HG03175 (cell line): ENCODE results near the gene CFAP119.

ENCODE experiments used
- ATAC-seq: cut with Tn5 transposase; IDR thresholded peaks from one replicate; pipeline ENCODE4 v1.9.1; 2021; ENCODE audit warnings: mild to moderate bottlenecking, moderate library complexity; ENCODE audit not compliant: unreplicated experiment

The CFAP119 gene

GRCh38 chr16:30782486-30783279 lies 20.8 kb upstream of the CFAP119 start:
- no peak for ATAC-seq

- ATAC-seq, result no peak
Measured at GRCh38 chr16:30780549-30780948, 18.7 kb upstream of the CFAP119 start.

GRCh38 chr16:30780021-30780420 lies 18.2 kb upstream of the CFAP119 start:
- ATAC-seq, result no peak

GRCh38 chr16:30779596-30779995 lies 17.7 kb upstream of the CFAP119 start:
- ATAC-seq, result no peak

- ATAC-seq, result no peak
Measured at GRCh38 chr16:30778549-30779244, 16.8 kb upstream of the CFAP119 start.

GRCh38 chr16:30777591-30778297 lies 15.9 kb upstream of the CFAP119 start:
- ATAC-seq, result no peak

- peak; percentile 56 for ATAC-seq
Measured at GRCh38 chr16:30775392-30776188, 13.7 kb upstream of the CFAP119 start.

- no peak for ATAC-seq
Measured at GRCh38 chr16:30775131-30775391, 13.2 kb upstream of the CFAP119 start.

GRCh38 chr16:30774367-30775130 lies 12.7 kb upstream of the CFAP119 start:
- no peak for ATAC-seq

- ATAC-seq, result no peak
Measured at GRCh38 chr16:30773826-30774225, 12.0 kb upstream of the CFAP119 start.

GRCh38 chr16:30771726-30772125 lies 9.9 kb upstream of the CFAP119 start:
- no peak for ATAC-seq

- ATAC-seq, result no peak
Measured at GRCh38 chr16:30769379-30770089, 7.7 kb upstream of the CFAP119 start.

GRCh38 chr16:30768583-30769181 lies 6.8 kb upstream of the CFAP119 start:
- ATAC-seq, result no peak

- peak; percentile 58 for ATAC-seq
Measured at GRCh38 chr16:30767767-30768465, 6.1 kb upstream of the CFAP119 start.

- no peak for ATAC-seq
Measured at GRCh38 chr16:30766933-30767284, 5.0 kb upstream of the CFAP119 start.

- no peak for ATAC-seq
Measured at GRCh38 chr16:30766206-30766932, 4.5 kb upstream of the CFAP119 start.

- ATAC-seq, result no peak
Measured at GRCh38 chr16:30764816-30765465, 3.1 kb upstream of the CFAP119 start.

GRCh38 chr16:30764086-30764485 lies 2.2 kb upstream of the CFAP119 start:
- no peak for ATAC-seq
